HAP-1 (cell line): ENCODE results near the gene PCNX1.
"Not testable (repeated sequence)": the region's sequence is repeated elsewhere in the genome, so short reads cannot be mapped to it uniquely, and the experiment has no call there.

Source experiments
- DNase-seq, 2 experiments: peaks; one replicate each; pipeline ENCODE4 v3.0.0-alpha.2; 2016 to 2020; ENCODE audit warnings: low spot score in 2 of 2
- H3K27me3 ChIP-seq: fragments of 250-450 bp; sonication (Bioruptor Pico); 2 replicates; pipeline ENCODE4 v1.5.1; 2020; ENCODE audit warnings: low read depth, mild to moderate bottlenecking, moderate library complexity
- H3K36me3 ChIP-seq: fragments of 250-450 bp; sonication (Bioruptor Pico); replicated peaks from 2 replicates; pipeline ENCODE4 v1.5.1; 2020; ENCODE audit warnings: mild to moderate bottlenecking
- H3K4me1 ChIP-seq: fragments of 250-450 bp; sonication (Bioruptor Pico); 2 replicates; pipeline ENCODE4 v1.5.1; 2020; ENCODE audit warnings: mild to moderate bottlenecking
- H3K4me3 ChIP-seq: fragments of 250-450 bp; sonication (Bioruptor Pico); 2 replicates; pipeline ENCODE4 v1.5.1; 2020; ENCODE audit warnings: mild to moderate bottlenecking, moderate library complexity
- H3K9me3 ChIP-seq: fragments of 250-450 bp; sonication (Bioruptor Pico); 2 replicates; pipeline ENCODE4 v1.5.1; 2020; ENCODE audit warnings: mild to moderate bottlenecking, moderate library complexity
- in situ Hi-C: fragments of 300-500 bp; cut with MboI; formaldehyde crosslinking; loops from 3 replicates; pipeline ENCODE4 v1.14.3; 2020; ENCODE audit warnings: low sequenced_read_pairs, inconsistent platforms, mixed read lengths

The PCNX1 gene

DNA sequence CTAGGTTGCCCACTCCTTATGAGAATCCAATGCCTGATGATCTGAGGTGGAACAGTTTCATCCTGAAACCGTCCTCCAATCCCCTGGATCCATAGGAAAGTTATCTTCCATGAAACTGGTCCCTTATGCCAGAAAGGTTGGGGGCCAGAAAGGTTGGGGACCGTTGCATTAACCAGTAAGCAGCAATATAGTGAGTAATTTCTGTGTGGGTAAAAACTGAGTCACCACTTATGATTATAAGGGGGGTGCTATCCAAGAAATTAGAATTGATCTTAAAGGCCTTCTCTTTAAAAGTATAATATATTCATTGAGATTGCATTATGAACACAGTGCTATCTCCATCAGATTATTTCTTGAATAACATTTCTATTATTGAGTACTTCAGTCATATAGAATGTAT lies 97.2 kb downstream of the PCNX1 start:
- peaks cover 3% of the 10 kb centered on the region; the same call in 1 of the 2 replicates for H3K36me3 ChIP-seq
- H3K9me3 ChIP-seq, result no peaks in the 10 kb centered on the region
- H3K27me3 ChIP-seq, result no peaks in the 10 kb centered on the region
- H3K4me1 ChIP-seq, result peaks cover 16% of the 10 kb centered on the region
- in situ Hi-C loops, result no loop called here
- no peak overlapping the region for H3K4me3 ChIP-seq
- DNase-seq, result no peak

DNA sequence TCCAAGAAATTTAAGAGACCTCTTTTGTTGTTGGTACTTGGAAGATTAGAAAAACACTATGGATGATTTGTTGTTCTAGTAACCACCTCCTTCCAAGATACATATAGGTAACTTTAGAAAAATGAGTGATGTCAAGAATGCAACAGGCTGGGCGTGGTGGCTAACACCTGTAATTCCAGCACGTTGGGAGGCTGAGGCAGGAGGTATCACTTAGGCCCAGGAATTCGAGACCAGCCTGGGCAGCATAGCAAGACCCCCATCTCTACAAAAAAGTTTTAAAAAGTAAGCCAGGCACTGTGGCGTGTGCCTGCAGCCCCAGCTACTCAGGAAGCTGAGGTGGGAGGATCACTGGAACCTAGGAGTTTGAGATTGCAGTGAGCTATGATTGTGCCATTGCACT lies 97.8 kb downstream of the PCNX1 start:
- DNase-seq, result no peak
- peaks cover 16% of the 10 kb centered on the region for H3K4me1 ChIP-seq
- in situ Hi-C loops, result no loop called here

DNA sequence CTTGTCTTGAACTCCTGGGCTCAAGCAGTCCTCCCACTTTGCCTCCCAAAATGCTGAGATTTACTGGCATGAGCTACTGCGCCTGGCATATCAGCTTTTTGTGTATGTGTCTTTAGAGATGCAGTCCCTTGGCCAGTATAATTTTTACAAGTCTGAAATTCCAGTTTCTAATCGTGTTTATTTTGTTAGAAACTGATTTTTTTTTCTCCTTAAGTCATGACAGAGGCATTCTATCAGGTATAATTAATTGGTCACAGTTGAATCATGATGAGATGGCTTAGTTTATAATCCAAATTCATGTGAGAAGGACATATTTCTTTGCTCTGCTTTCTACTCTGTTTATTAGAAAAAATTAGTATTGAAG lies 98.9 kb downstream of the PCNX1 start:
- Histone ChIP-seq H3K4me3 (no peak overlapping the region), H3K9me3 (no peaks in the 10 kb centered on the region), H3K27me3 (no peaks in the 10 kb centered on the region), H3K4me1 (peaks cover 16% of the 10 kb centered on the region), H3K36me3 (peaks cover 6% of the 10 kb centered on the region; the same call in 1 of the 2 replicates)
- in situ Hi-C loops, result no loop called here
- no peak for DNase-seq

More for the DNA sequence above, 97.8 kb downstream of the PCNX1 start:
- Histone ChIP-seq H3K27me3 (no peaks in the 10 kb centered on the region), H3K36me3 (peaks cover 3% of the 10 kb centered on the region; the same call in 1 of the 2 replicates), H3K9me3 (no peaks in the 10 kb centered on the region), H3K4me3 (no peak overlapping the region)

DNA sequence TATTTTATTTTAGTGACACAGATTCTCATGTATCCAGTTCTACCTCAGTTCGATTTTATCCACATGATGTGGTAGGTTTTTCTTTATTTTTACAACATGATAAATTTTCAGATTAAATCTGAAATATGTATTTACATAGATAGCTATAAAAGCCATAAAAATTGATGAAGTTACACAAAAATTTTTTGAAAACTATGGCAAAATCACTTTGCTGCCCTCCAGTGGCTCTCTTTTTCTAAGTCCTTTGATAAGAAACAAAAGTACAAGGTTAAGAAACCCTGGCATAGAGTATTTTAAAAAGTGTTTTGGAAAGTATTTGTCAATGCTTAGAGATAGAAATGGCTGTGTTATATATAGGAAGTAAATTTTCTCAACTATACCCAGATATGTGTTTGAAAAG lies 104.2 kb downstream of the PCNX1 start:
- in situ Hi-C loops, result no loop called here
- DNase-seq, result no peak
- Histone ChIP-seq H3K9me3 (no peaks in the 10 kb centered on the region), H3K27me3 (no peaks in the 10 kb centered on the region), H3K4me3 (no peak overlapping the region), H3K36me3 (peaks cover 15% of the 10 kb centered on the region), H3K4me1 (0 out of 2 replicates have a peak, but pooled peaks cover 3% of the 10 kb centered on the region)

DNA sequence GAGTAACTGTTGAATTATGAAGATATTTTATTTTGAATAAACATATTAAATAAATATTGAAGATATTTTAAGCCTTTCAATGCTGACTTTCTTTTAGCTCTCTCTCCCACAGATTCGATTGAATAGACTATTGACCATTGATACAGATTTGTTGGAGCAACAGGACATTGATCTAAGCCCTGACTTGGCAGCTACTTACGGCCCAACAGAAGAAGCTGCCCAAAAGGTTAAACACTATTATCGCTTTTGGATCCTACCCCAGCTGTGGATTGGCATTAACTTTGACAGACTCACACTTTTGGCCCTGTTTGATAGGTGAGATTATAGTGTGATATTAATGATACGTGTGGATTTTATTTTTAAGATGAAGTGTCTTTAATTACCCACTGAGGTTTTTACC lies 105.6 kb downstream of the PCNX1 start:
- 0 out of 2 replicates have a peak, but pooled peaks cover 3% of the 10 kb centered on the region for H3K4me1 ChIP-seq
- no peaks in the 10 kb centered on the region for H3K9me3 ChIP-seq
- in situ Hi-C loops, result no loop called here
- DNase-seq, result no peak
- H3K36me3 ChIP-seq, result peaks cover 19% of the 10 kb centered on the region
- no peaks in the 10 kb centered on the region for H3K27me3 ChIP-seq
- H3K4me3 ChIP-seq, result no peak overlapping the region

DNA sequence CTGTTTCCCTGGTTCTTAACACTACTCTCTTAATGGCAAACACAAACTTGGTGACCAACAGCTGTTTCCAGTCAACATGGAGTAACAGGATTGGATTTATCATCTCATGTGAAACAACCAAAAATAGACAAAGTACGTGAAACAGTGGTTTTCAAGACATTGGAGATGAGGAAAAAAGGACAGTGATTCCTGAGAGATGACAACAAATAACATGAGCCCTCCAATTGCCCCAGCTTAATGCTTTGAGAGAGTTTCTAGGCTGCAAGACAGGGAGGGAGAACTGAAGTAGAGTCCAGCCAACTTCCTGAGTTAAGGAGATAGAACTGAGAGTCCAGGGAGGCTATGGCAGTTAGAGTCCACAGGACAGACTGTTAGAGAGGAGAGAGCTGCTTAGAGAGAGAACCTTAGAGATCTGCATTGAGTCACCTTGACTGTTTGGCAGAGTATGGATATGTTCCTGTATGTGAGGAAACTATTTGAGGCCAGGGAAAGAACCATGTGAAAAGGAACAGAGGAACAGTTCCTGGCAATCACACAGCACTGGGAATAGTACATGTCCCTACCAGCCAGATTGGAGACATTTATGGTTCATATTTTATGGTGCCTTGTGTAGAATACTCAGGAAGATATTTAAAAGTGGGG lies 106.4 kb downstream of the PCNX1 start:
- DNase-seq, result no peak
- Histone ChIP-seq H3K27me3 (no peaks in the 10 kb centered on the region), H3K36me3 (peaks cover 19% of the 10 kb centered on the region), H3K4me3 (no peak overlapping the region), H3K4me1 (0 out of 2 replicates have a peak, but pooled peaks cover 3% of the 10 kb centered on the region), H3K9me3 (no peaks in the 10 kb centered on the region)
- in situ Hi-C loops, result no loop called here

DNA sequence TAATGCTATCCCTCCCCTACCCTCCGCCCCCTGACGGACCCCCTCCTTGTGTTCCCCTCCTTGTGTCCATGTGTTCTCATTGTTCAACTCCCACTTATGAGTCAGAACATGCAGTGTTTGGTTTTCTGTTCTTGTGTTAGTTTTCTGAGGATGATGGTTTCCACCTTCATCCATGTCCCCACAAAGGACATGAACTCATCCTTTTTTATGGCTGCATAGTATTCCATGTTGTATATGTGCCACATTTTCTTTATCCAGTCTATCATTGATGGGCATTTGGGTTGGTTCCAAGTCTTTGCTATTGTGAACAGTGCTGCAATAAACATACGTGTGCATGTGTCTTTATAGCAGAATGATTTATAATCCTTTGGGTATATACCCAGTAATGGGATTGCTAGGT lies 112.7 kb downstream of the PCNX1 start:
- DNase-seq, H3K4me3 ChIP-seq, H3K27me3 ChIP-seq, H3K4me1 ChIP-seq, in situ Hi-C loops, H3K9me3 ChIP-seq: not testable (repeated sequence)
- H3K36me3 ChIP-seq, result peaks cover 19% of the 10 kb centered on the region; the same call in 1 of the 2 replicates

DNA sequence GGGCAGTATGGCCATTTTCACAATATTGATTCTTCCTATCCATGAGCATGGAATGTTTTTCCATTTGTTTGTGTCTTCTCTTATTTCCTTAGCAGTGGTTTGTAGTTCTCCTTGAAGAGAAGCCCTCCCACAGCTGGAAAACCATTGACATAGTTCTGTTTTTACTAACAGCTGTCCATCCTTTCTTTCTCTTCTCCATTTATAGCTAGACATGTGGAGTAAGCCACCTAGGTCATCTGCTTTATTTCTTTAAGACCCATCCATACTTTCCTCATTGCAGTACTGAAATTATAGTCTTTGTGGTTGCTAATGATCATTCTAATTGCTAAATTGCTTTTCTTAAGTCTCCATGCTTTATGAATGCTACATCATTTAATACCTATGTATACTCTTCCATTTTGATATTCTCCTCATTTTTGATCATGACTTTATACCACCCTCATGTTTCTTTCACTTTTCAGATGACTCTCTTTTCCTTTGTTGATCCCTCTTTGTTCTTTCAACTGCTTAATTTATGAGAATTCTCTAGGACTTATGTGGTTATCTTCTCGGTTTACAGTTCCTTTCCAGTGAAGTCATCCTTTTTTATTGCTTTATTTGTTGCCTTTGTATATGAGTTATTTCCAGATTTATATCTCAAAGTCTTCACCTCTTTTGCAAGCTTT lies 114.2 kb downstream of the PCNX1 start:
- H3K4me3 ChIP-seq, result no peak overlapping the region
- no peaks in the 10 kb centered on the region for H3K27me3 ChIP-seq
- peak in 1 of 2 experiments; percentile 32 for DNase-seq
- H3K9me3 ChIP-seq, result no peaks in the 10 kb centered on the region
- H3K4me1 ChIP-seq, result peaks cover 5% of the 10 kb centered on the region
- H3K36me3 ChIP-seq, result peaks cover 17% of the 10 kb centered on the region; the same call in 1 of the 2 replicates
- in situ Hi-C loops, result no loop called here

DNA sequence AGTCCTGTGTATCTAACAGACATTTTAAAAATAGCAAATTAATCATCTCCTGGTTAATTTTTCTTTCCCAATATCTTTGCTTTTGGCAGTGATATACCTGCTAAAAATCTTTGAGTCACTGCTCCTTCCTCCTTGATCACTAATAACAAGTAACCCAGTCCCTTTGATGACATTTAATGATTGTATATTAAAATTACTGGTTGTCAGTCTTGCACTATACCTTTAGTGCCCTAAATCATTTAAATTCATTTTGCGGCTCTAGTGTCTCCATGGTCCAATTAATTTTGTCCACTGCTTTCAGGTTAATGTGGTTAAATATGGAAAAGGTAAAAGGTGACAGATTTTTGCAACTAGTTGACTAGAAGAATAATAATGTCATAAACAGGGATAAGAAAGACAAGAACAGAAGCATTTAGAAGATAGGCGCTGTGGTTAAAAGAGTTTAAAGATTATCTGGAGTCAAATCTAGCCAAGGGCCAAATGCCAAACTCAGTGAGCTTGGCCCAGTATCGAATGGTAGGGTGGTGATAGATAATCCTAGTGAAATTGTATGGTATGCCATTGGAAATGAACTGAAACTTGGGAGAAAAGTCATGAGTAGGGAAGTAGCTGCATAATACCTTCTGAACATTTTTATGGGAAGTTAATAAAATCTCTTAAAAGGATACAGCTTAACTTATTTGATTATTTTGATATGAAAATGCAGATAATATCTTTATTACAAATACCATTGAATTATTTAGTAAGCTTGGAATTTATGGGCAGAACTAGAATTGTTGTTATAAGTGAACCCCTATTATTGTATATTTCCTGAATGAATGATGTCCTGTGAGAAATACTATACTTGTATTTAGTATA lies 115.0 kb downstream of the PCNX1 start:
- DNase-seq, result no peak
- Histone ChIP-seq H3K4me3 (no peak overlapping the region), H3K4me1 (peaks cover 5% of the 10 kb centered on the region), H3K36me3 (peaks cover 13% of the 10 kb centered on the region; the same call in 1 of the 2 replicates), H3K27me3 (no peaks in the 10 kb centered on the region), H3K9me3 (no peaks in the 10 kb centered on the region)
- in situ Hi-C loops, result no loop called here

DNA sequence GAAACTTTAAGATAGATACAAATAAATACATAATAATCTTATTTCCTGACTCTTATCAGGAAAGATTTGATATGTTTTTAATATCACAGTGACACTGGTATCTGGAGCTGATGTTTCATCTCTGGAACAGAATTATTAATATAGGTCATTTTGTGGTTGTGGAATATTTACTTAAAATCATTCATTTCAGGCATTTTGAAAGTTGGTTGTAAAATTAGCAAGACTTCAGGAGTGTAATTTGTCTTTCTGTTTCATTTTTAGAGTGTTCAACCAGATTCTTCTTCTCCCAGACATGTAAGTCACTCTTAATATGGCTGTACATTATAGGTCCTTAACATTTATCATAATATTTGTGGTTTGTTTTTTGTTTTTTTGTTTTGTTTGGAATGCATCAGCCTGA lies 115.7 kb downstream of the PCNX1 start:
- DNase-seq, result no peak
- in situ Hi-C loops, result no loop called here
- Histone ChIP-seq H3K4me1 (peaks cover 5% of the 10 kb centered on the region), H3K27me3 (no peaks in the 10 kb centered on the region), H3K36me3 (peaks cover 13% of the 10 kb centered on the region; the same call in 1 of the 2 replicates), H3K9me3 (no peaks in the 10 kb centered on the region), H3K4me3 (no peak overlapping the region)

DNA sequence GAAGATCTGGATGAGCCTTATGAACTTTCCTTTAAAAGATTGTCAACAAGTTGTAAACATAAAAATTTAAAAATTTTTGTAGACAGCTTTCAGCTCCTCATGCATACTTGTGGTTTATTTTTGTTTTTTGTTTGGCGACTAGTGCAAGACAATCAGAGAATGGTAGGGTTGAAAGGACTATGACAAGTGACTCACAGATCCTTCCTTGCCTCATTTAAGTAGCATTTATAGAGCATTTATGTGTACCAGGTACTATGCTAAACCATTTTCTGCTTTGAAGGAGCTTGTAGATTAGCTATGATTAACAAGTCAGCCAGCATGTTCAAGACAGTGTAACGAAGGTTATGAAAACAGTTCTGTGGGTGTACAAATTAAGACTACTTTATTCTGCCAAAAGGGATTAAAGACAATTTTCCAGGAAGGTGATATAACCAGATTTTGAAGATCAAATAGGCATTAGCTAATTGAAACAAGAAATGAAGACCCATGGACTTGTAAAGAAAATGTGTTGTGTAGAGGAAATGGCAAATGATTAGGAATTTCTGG lies 122.0 kb downstream of the PCNX1 start:
- H3K36me3 ChIP-seq, result peaks cover 16% of the 10 kb centered on the region
- in situ Hi-C loops, result no loop called here

DNA sequence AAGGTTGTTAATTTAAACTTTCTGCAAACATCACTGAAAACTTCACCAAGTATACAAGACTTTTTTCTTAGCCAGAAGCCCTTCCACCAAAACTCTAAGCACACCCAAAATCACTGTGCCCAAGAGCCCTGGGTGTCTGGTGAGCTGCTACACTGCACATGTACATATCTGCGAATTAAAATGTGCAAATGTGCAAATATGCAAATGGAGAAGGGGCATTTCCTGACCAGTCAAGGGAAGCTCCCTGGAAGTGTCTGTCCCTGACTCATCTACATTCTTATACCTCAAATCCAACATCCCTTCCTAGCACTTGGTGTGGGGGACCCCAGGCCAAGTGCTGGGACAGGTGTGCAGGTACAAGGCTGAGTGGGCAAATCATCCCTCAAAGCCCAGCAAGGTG lies 123.7 kb downstream of the PCNX1 start:
- peaks cover 24% of the 10 kb centered on the region for H3K36me3 ChIP-seq
- in situ Hi-C loops, result no loop called here
- no peak for DNase-seq
- H3K27me3 ChIP-seq, result no peaks in the 10 kb centered on the region
- no peaks in the 10 kb centered on the region for H3K4me1 ChIP-seq
- H3K4me3 ChIP-seq, result no peak overlapping the region
- no peaks in the 10 kb centered on the region for H3K9me3 ChIP-seq

More for the DNA sequence above, 122.0 kb downstream of the PCNX1 start:
- Histone ChIP-seq H3K9me3 (no peaks in the 10 kb centered on the region), H3K27me3 (no peaks in the 10 kb centered on the region), H3K4me1 (no peaks in the 10 kb centered on the region), H3K4me3 (no peak overlapping the region)
- DNase-seq, result no peak

DNA sequence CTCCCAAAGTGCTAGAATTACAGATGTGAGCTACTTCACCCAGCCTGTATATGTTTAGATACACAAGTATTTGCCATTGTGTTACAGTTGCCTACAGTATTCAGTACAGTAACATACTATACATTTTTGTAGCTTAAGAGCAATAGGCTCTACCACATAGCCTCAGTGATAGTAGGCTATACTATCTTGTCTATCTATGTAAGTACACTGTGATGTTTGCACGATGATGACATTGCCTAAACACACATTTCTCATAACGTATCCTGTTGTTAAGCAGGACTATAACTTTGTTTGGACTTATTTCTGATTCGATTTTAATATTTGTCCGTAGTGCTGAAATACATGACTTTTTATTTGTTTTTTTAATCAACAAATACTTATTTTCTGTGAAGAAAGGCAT lies 129.2 kb downstream of the PCNX1 start:
- no peak for DNase-seq
- H3K4me1 ChIP-seq, result no peaks in the 10 kb centered on the region
- H3K36me3 ChIP-seq, result peaks cover 22% of the 10 kb centered on the region
- in situ Hi-C loops, result no loop called here
- no peaks in the 10 kb centered on the region for H3K9me3 ChIP-seq
- no peaks in the 10 kb centered on the region for H3K27me3 ChIP-seq
- no peak overlapping the region for H3K4me3 ChIP-seq
